Neural progenitor cell (in vitro differentiated cells): ENCODE results near the gene EBP.
A peak's percentile ranks its signal among the peaks of the same experiment; 100 is the strongest.

Experiments
- EZH2 ChIP-seq: fragments of 200-600 bp; sonication (generic); IDR thresholded peaks from 2 replicates; pipeline ENCODE4 v1.6.1; 2017; ENCODE audit warnings: antibody characterized with exemption, mild to moderate bottlenecking, moderate library complexity
- EZH2phosphoT487 ChIP-seq: fragments of 200-600 bp; sonication (generic); IDR thresholded peaks from 2 replicates; pipeline ENCODE4 v1.6.1; 2017; ENCODE audit warnings: antibody characterized with exemption
- TF ChIP-seq, protein P1 (sequence below): fragments of 200-600 bp; sonication (generic); IDR thresholded peaks from 2 replicates; pipeline ENCODE4 v1.5.1; 2017; ENCODE audit warnings: antibody characterized with exemption, mild to moderate bottlenecking

DNA sequence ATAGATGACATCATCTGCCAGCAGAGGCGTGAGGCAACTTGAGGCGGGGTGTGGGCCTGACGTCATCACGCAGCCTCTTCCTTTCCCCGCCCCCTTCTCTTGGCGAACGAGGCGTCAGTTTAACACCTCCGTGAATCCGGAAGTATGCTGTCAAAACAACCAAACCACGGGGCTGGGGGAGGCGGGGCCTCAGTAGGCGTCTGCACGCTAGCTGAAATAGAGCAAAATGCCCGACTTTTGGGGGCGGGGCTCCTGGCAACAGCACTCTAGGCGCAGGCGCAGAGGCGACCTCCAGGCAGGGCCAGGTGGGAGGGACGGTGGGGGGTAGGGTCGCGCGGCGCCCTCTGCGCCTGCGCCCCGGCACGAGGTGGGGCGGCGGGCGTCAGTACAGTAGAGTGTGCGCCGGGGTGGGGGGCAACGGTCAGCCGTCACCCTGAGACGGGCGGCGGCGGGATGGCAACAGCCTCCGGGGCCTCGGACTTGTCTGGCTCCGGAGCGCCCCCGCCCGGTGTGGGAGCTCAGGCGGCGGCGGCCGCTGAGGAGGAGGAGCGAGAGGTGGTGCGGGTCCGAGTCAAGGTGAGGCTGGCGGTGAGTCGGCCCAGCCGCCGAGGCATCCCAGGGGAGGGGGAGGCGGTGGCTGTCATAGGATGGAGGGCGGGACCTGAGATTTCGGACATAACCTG lies 17.9 kb downstream of the EBP start, which contains the start of gene TBC1D25:
- TF ChIP-seq EZH2 (no peak), EZH2phosphoT487 (no peak)
- TF ChIP-seq, protein P1, sequence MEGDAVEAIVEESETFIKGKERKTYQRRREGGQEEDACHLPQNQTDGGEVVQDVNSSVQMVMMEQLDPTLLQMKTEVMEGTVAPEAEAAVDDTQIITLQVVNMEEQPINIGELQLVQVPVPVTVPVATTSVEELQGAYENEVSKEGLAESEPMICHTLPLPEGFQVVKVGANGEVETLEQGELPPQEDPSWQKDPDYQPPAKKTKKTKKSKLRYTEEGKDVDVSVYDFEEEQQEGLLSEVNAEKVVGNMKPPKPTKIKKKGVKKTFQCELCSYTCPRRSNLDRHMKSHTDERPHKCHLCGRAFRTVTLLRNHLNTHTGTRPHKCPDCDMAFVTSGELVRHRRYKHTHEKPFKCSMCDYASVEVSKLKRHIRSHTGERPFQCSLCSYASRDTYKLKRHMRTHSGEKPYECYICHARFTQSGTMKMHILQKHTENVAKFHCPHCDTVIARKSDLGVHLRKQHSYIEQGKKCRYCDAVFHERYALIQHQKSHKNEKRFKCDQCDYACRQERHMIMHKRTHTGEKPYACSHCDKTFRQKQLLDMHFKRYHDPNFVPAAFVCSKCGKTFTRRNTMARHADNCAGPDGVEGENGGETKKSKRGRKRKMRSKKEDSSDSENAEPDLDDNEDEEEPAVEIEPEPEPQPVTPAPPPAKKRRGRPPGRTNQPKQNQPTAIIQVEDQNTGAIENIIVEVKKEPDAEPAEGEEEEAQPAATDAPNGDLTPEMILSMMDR: peak; percentile 50
